GM19035 (cell line): ENCODE measurements around the gene SLC25A40.
"Not testable (repeated sequence)": the region's sequence is repeated elsewhere in the genome, so short reads cannot be mapped to it uniquely, and the experiment has no call there.

ENCODE experiments used
- ATAC-seq: cut with Tn5 transposase; IDR thresholded peaks from one replicate; pipeline ENCODE4 v1.9.1; 2021; ENCODE audit not compliant: unreplicated experiment

Gene SLC25A40, protein sequence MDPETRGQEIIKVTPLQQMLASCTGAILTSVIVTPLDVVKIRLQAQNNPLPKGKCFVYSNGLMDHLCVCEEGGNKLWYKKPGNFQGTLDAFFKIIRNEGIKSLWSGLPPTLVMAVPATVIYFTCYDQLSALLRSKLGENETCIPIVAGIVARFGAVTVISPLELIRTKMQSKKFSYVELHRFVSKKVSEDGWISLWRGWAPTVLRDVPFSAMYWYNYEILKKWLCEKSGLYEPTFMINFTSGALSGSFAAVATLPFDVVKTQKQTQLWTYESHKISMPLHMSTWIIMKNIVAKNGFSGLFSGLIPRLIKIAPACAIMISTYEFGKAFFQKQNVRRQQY

DNA sequence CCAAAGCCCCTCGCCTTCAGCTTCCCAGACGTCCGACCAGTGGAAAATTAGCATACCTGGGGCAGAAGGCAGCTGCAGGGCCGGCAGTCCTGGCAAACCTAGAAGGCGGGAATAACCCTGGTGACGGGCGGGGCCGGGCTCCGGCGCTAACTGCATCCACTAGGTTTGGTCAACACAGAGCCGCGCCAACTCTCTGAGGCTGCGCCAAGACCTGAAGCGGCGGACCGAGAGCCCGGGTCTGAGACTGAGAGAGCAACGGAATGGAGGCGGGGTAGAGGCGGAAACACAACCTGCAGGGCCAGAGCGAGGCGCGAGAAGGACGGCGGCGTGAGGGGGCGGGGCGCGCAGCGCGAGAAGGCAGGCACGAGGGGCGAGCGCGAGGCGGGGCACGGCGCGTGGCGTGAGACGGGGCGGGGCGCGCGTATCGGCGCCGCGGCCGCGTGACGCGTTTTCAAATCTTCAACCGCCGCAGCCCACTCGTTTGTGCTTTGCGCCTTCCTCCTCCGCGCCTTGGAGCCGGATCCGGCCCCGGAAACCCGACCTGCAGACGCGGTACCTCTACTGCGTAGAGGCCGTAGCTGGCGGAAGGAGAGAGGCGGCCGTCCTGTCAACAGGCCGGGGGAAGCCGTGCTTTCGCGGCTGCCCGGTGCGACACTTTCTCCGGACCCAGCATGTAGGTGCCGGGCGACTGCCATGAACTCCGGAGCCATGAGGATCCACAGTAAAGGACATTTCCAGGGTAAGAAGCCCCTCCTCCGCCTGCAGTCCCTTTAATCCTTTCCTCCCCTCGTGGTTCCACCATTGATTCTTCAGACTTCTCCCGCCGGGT is at the start of gene SLC25A40, which contains the start of gene DBF4:
Gene SLC25A40, minus strand, starts transcription at position 321 of the 829 bp plus-strand sequence. CDS start 17,633 bp downstream, outside the sequence.
Gene DBF4, plus strand, starts transcription at position 454 of the 829 bp plus-strand sequence. Its CDS starts 240 bp downstream, at position 694.
- peak; percentile 86 for ATAC-seq

DNA sequence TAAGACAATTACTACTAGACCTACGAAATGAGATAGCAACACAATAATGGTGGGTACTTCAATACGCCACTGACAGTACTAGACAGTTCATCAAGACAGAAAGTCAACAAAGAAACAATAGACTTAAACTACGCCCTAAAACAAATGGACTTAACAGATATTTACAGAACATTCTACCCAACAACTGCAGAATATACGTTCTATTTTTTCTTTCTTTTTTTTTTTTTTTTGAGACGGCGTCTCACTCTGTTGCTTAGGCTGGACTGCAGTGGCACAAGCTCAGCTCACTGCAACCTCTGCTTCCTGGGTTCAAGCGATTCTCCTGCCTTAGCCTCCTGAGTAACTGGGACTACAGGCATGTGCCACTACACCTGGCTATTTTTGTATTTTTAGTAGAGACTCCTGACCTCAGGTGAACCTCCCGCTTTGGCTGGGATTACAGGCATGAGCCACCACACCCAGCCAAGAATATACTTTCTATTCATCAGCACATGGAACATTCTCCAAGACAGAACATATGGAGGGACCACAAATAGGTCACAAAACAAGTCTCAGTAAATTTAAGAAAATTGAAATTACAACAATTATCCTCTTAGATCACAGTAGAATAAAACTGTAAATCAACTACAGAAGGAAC is 46.7 kb upstream of the SLC25A40 start:
- ATAC-seq, result not testable (repeated sequence)

GRCh38 chr7:87920578-87920977 is 44.4 kb upstream of the SLC25A40 start:
- no peak for ATAC-seq

- no peak for ATAC-seq
Measured at GRCh38 chr7:87919875-87920274, 43.7 kb upstream of the SLC25A40 start.

DNA sequence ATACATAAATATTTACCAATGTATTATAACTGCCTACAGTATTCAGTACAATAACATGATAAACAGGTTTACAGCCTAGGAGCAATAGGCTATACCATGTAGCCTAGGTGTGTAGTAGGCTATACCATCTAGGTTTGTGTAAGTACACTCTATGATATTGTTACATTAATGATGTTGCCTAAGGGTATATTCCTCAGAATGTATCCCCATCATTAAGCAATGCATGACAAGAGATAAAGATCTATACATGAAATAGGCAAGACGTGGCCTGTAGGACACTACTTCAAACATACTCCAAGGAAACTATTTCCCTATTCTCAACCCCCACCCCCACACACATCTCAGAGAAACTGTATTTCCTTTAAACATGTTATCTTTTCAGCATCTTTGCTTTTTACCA is 42.6 kb upstream of the SLC25A40 start:
- ATAC-seq, result no peak

- no peak for ATAC-seq
Measured at GRCh38 chr7:87912121-87912520, 36.0 kb upstream of the SLC25A40 start.

DNA sequence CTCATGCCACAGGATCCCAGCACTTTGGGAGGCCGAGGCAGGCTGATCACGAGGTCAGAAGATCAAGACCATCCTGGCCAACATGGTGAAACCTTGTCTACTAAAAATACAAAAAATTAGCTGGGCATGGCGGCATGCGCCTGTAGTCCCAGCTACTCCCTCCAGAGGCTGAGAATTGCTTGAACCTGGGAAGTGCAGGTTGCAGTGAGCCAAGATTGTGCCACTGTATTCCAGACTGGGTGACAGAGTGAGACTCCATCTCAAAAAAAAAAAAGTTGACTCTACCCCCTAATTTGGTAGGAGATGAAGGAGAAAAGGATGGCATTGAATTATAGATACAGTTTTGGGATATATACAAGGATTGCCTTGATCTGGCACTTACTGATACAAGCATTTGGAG is 32.7 kb upstream of the SLC25A40 start:
- not testable (repeated sequence) for ATAC-seq

- ATAC-seq, result not testable (repeated sequence)
Measured at GRCh38 chr7:87907136-87907906, 31.2 kb upstream of the SLC25A40 start.

- no peak for ATAC-seq
Measured at GRCh38 chr7:87899255-87899654, 23.1 kb upstream of the SLC25A40 start.

DNA sequence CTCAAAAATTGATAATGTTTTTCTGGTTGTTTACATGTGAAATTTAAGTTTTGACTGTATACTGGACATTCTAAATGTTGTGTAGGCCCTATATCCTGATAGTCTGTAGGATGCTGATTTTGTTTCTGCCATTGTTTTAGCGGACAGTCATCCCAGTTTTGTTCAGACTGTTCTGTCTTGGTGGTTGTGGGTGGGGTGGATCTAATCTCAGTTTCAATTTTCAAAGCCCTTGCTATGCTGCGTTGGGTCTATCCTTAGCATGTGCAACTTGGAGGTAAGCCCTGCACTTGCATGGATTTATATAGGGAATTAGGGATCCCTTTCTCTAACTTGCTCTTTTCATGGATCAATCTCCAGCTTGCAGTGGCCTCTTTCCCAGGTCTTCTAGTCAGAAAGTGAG is 19.2 kb upstream of the SLC25A40 start:
- no peak for ATAC-seq

- no peak for ATAC-seq
Measured at GRCh38 chr7:87886875-87887274, 10.7 kb upstream of the SLC25A40 start.

DNA sequence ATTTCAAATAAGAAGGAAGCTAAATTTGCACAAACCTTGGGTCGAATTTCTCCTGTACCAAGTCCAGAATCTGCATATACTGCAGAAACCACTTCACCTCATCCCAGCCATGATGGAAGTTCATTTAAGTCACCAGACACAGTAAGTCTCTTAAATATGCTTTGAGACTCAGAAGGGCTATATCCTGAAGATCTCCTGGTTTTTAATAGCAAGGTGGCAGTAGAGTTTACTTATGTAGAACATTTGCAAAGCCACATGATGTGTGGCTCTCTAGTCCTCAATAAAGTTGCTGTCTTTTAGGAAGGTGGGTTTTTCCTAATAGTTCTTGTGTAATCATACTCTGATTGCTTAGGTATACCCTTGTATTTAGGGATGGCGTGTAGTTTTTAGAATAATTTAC is 8.9 kb upstream of the SLC25A40 start:
- ATAC-seq, result no peak

DNA sequence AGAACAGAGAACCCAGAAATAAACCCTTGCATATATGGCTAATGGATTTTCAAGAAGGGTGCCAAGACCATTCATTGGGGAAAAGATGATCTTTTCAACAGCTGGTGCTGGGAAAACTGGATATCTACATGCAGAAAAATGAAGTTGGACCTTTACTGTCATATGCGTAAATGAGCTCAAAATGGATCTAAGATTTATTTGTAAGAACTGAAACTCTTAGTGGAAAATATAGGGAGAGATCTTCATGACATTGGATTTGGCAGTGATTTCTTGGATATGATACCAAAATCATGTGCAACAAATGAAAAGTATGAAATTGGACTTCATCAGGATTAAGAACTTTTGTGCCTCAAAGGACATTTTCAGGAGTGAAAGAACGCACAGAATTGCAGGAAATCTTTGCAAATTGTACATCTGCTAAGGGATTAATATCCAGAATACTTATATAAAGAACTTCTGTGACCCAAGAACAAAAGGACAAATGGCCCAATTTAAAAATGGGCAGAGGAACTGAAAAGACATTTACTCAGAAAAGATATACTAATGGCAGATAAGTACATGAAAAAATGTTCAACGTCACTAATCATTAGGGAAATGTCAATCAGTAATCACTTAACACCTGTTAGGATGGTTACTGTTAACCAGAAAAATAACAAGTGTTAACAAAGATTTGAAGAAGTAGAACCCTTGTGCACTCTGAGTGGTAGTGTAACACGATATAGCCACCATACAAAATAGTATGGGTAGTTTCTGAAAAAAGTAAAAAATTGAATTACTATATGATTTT is 6.2 kb upstream of the SLC25A40 start:
- no peak for ATAC-seq

GRCh38 chr7:87878208-87878735 is 2.1 kb upstream of the SLC25A40 start:
- ATAC-seq, result no peak

DNA sequence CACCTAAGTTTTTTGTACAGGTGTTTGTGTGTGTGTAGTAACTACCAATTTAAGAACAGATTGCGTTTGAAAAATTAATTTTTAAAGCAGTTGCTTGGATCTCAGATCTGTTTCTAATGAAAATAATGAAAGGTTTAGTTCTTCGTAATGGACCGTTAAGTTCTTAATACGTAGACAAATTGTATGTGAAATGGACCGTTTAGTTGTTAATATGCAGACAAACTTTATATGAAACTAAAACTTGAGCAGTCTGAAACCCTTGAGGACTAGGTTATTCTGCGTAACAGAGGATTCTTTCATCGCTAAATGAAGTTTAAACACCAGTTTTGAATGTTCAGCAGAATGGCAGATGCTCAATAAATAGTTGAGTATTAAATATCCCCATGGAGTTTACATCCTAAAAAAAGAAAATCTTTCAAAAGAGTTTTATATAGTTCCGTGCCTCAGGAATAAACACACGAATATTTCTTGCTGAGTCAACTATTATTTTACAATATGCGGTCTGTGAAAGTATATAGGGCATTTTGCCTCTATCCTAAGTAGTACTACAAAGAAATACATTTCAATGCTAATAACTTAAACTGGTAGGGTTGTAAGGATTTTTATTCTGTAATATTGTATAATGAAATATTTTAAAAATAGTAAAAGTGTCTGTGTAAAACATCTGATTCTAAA is 1.3 kb upstream of the SLC25A40 start:
- no peak for ATAC-seq

DNA sequence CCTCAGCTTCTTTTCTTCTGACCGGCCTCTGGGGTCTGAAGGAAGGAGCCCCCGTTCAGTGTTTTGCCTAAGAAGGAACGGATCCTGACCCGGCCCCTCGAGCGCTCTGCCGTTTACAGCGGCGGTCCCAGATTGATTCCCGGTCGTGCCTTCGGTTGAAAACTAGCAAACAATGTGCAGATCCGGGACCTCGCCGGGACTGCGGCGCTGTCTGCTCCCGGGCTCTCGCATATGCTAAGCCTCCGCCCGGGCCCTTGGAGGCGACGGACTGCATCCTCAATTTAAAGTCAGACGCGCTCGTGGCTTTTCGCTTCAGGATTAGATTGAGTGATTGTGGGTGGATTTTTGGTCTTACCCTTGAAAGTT is 692 bp upstream of the SLC25A40 start:
- ATAC-seq, result peak; percentile 14

DNA sequence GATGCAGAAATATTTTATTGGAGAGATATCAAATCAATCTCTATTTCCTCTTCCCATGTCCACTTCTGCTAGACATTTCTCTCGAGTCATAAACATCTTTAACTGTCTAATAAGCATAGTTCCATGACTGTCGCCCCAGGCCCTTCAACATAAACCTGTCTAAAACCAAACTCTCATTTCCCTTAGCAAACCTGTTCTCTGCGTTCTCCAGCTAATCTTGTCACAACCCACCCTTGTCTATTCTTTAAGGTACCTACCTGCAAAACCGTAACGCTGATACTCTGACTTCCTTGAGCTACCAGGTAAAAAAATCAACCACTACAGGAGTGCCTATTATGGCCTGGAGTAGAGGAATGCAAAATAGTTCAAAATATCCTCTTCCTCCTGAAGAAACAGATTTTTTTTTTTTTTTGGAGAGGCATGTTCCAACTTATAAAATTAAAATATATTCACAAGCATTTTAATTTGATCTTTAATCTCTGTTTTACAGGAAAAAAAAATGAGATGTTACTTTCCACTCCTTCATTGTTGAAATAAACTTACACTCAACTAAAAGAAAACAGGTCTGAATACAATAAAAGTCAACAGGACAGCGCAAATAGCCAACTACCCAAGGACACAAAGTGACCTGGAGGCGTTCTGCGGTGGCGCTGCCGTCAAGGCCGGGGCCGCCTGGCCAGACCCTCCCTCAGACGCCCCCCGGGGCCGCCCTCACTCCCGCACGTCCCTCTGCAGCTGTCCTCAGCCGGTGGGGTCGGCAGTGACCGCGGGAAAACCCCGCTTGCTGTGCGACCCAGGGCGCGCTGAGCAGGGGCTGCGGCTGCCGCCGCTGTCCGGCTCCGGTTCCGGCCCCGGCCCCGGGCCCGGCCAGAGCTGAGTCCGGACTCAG is 765 bp downstream of the SLC25A40 start:
- peak; percentile 27 for ATAC-seq

DNA sequence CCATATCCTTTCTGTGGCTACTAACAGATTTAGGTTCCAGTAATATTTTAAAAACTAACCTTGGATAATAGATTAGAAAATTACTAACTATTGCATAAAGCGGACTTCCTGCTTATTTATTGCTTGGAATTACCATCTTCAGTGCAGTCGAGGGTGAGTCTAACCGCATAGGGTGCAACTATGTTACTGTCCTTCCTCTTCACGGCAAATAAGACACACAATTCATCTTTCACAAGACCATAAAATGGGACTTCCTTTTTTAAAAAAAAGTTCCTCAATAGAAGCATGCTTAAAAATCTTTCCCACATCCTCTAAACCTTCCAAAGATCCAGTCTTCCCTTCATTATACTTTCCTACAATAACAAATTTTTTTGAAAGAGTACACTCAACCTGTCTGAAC is 2.1 kb downstream of the SLC25A40 start:
- ATAC-seq, result no peak
